ENCODE data around the gene MDM2.
"Not testable (repeated sequence)": the region's sequence is repeated elsewhere in the genome, so short reads cannot be mapped to it uniquely, and the experiment has no call there.

The MDM2 gene

DNA sequence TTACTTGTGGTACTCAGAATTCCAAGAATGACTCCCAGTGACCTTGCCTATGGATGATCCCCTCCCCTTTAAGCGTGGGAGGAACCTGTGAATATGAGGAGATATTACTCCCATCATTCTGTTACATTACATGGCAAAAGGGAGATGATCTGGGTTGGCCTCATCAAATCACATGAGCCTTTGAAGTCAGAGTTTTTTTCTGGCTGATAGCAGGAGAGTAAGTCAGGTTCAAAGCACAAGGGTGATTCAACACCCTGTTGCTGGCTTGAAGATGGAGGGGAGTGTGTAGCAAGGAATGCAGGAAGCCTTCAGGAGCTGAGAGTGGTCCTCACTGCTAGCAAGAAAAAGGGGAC, 9.1 kb upstream of the MDM2 start:
- no peak for DNase-seq (ENCODE audit: low read depth)
- TF ChIP-seq, protein P1, sequence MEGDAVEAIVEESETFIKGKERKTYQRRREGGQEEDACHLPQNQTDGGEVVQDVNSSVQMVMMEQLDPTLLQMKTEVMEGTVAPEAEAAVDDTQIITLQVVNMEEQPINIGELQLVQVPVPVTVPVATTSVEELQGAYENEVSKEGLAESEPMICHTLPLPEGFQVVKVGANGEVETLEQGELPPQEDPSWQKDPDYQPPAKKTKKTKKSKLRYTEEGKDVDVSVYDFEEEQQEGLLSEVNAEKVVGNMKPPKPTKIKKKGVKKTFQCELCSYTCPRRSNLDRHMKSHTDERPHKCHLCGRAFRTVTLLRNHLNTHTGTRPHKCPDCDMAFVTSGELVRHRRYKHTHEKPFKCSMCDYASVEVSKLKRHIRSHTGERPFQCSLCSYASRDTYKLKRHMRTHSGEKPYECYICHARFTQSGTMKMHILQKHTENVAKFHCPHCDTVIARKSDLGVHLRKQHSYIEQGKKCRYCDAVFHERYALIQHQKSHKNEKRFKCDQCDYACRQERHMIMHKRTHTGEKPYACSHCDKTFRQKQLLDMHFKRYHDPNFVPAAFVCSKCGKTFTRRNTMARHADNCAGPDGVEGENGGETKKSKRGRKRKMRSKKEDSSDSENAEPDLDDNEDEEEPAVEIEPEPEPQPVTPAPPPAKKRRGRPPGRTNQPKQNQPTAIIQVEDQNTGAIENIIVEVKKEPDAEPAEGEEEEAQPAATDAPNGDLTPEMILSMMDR (IDR thresholded peaks at IDR 0.05; ENCODE audit: low read depth, low read length, missing control alignments): no peak
- no peak overlapping the region for H3K4me3 ChIP-seq (ENCODE audit: low read depth, low read length)

DNA sequence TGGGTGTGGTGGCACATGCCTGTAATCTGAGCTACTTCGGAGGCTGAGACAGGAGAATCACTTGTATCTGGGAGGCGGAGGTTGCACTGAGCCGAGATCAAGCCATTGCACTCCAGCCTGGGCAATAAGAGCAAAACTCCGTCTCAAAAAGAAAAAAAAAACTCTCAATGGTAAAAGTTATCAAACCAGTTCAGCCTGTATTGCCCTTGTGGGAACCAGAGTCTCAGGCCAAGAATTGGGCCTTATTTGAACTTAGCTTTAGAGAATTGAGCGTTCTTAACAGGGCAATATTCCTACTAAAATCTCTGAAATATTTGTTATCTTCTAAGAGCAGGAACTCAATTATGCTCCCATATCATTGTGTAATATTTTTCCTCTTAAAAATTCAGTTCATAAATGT, 7.7 kb upstream of the MDM2 start:
- TF ChIP-seq, protein P1 (IDR thresholded peaks at IDR 0.05; ENCODE audit: low read depth, low read length, missing control alignments): no peak
- DNase-seq (ENCODE audit: low read depth): no peak

DNA sequence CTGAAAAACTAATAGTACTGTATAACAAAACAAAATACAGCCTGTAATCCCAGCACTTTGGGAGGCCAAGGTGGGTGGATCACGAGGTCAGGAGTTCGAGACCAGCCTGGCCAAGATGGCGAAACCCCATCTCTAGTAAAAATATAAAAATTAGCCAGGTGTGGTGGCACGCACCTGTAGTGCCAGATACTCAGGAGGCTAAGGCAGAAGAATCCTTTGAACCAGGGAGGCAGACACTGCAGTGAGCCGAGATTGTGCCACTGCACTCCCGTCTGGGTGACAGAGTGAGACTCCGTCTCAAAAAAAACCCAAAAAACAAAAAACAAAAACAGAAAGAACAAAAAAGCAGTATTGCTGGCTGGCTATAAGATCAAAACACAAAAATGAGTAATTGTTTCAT, 6.9 kb upstream of the MDM2 start:
- not testable (repeated sequence) for H3K4me3 ChIP-seq (ENCODE audit: low read depth, low read length); DNase-seq (ENCODE audit: low read depth)

More for the DNA sequence above, 7.7 kb upstream of the MDM2 start:
- no peak overlapping the region for H3K4me3 ChIP-seq (ENCODE audit: low read depth, low read length)

DNA sequence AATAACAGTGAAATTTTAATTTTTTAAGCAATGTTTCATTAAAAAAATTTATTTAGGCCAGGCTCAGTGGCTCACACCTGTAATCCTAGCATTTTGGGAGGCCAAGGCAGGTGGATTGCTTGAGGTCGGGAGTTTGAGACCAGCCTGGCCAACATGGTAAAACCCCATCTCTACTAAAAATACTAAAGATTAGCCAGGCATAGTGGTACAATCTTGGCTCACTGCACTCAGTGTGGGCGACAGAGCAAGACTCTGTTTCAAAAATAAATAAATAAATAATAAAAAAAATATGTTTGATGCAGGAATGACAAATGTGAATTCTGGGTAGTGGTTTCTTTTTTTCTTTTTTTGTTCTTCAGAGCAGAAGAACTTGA, 5.6 kb upstream of the MDM2 start:
- not testable (repeated sequence) for DNase-seq (ENCODE audit: low read depth); H3K4me3 ChIP-seq (ENCODE audit: low read depth, low read length)

DNA sequence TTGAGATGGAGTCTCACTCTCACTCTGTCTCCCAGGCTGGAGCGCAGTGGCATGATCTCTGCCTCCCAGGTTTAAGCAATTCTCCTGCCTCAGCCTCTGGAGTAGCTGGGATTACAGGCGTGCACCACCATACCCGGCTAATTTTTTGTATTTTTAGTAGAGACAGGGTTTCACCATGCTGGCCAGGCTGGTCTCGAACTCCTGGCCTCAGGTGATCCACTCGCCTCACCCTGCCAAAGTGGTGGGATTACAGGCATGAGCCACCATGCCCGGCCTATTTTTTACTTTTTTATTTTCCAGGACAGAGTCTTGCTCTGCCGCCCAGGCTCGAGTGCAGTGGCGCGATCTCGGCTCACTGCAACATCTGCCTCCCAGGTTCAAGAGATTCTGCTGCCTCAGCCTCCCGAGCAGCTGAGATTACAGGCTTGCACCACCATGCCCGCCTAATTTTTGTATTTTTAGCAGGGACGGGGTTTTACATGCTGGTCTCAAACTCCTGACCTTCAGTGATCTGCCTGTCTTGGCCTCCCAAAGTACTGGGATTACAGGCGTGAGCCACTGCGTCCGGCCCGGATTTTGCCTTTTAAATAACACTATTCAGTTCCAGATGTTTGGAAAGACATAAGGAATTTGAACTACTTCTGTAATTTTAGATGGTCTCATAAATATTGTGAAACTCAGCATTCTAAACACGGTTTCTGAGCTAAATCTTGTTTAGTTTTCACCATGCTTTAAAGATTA, 4.9 kb upstream of the MDM2 start:
- not testable (repeated sequence) for H3K4me3 ChIP-seq (ENCODE audit: low read depth, low read length); DNase-seq (ENCODE audit: low read depth)

DNA sequence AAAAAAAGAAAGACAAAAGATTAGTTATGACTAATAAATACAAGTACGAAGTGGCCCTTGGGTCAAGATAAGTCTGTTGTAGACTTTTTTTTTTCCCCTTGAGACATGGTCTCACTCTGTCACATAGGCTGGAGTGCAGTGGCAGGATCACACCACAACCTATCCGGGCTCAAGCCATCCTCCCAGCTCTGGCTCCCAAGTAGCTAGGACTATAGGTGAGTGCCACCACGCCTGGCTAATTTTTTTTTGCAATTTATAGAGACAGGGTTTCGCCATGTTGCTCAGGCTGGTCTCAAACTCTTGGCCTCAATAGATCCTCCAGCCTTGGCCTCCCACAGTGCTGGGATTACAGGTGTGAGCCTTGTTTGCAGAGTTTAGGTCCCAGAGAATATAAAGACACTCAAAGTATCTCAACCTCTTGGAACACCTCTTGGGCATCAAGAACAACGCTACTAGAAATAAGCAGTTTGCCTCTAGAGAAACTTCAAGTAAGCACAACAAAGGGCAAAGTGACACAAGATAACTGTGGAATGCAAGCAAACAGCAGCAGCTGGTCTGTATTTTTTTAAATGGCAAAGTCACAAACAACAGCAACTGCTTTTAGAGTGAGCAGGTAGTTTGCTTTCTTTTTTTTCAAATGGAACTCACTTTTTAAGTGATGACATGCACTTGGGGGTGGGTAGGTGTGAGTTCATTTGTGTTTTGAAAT, 3.9 kb upstream of the MDM2 start:
- TF ChIP-seq, protein P1 (IDR thresholded peaks at IDR 0.05; ENCODE audit: low read depth, low read length, missing control alignments): no peak
- no peak overlapping the region for H3K4me3 ChIP-seq (ENCODE audit: low read depth, low read length)
- DNase-seq (ENCODE audit: low read depth): no peak

DNA sequence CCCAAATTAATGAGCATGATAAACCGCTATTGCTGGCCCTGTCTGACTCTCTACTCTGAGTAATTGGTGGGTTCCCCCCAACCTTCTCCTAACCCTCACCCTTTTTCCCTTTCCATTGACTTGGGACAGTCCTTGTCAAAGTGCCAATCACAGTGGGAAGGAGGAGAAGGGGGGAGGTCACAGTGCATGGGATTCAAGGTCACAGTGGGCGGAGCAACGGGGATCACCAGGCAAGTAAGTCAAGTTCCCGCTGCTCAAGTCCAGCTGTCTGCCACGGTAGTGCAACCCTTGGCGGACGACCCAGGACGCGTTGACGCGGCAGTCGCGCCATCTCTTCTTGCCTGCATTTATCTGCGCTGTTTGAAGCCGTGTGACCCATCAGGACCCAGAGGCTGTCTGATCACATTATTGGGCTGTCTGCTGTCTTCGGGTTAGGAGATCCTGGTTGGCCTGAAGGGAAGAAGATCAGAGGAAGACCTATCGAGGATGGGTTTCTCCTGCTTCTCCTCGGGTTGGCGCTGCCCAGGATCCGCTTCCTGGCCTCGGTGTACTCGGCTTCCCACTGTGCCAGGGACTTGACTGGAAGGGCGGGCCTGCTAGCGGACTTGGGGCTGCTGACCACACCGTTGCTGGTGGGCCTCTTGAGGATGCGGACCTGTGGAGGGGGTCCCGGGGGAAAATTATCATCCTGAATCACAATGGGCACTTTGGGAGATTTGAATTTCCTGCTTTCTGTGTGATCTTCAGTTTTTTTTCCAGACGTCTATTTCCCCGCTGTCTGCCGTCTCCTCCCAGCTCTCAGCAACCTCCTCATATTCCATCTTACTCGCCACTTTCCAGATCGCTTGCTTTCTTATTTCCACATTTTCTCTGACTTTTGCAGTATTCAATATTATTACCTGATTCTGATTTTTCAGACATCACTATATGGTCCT, 3.1 kb upstream of the MDM2 start:
- DNase-seq (ENCODE audit: low read depth): no peak
- H3K4me3 ChIP-seq (ENCODE audit: low read depth, low read length): no peak overlapping the region
- TF ChIP-seq, protein P1 (IDR thresholded peaks at IDR 0.05; ENCODE audit: low read depth, low read length, missing control alignments): no peak

DNA sequence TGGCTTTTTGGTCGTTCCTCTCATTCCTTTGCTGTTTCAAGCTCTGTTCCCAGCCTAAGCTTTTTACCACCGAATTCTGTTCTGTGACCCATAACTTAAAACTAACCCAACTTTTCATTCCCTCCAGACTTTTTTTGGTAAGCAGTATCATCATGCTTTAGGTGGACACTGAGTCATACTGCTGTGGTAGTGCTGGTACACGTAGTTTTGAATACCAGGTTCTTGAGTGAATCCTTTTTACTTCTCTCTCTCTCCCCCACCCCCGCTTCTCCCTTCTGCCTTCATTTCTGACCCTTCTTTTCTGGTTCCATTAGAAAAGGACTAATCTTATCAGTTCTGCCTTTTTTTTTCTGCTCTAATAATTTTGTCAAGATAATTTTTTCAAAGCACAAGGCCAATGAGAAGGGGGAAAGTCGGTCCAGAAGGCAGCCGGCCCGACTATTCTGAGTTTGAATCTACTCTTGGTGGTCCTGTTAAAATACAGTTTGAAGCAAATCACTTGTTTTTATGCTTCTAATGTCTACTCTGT, 2.3 kb upstream of the MDM2 start:
- TF ChIP-seq, protein P1 (IDR thresholded peaks at IDR 0.05; ENCODE audit: low read depth, low read length, missing control alignments): no peak
- no peak for DNase-seq (ENCODE audit: low read depth)
- H3K4me3 ChIP-seq (ENCODE audit: low read depth, low read length): no peak overlapping the region

Data from GM12864 (cell line).